ENCODE data around the gene KHNYN. TPM values are rescaled to one million over a fixed set of nuclear protein-coding genes. Genes with fewer than 3 reads are reported as not detected.

The KHNYN gene
- total and polyA plus RNA-seq, 2 of the 8 experiments (the other 6 are each of a cell fraction or from before 2014, with no cell fraction given): 7.6 to 22.3 TPM

DNA sequence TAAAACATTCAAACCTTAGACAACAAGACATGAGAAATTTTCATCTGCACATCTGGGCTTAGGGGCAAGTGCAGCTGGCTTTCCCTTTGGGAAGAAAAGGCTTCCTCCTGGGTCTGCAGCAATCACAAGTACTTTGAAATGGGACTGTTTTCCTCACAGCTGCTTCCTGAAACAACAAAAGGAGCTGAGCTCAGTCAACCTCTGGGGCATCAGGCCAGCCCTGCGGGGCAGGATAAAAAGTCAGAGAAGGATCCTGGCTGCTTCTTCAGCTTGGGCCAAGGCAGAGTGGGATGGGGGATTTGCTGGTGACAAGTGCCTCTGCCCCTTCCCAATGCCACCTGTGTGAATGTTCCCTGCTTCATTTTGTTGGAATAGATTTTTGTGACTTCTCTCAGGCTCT, 29.0 kb downstream of the KHNYN start:
- WGBS, 2 experiments (ENCODE audit: extremely low coverage in 1 of 2, insufficient coverage in 1 of 2, insufficient read length in 1 of 2, insufficient replicate concordance in 2 of 2, low coverage in 1 of 2, low lambda C conversion rate in 2 of 2, missing lambda C conversion rate in 1 of 2): 68% methylated on average over 1 of the region's 1 CpG; no CpG with 5 or more reads in 1 of the 2 experiments

More for the DNA sequence above, 29.0 kb downstream of the KHNYN start:
- Histone ChIP-seq H3K4me2 (ENCODE audit: insufficient read depth in 1 of 2, low read depth in 2 of 2, low read length in 2 of 2) (no peak overlapping the region), H4K8ac (ENCODE audit: extremely low read depth, insufficient read depth, low read length) (no peak overlapping the region), H3K9me3 (ENCODE audit: insufficient read depth in 2 of 2, low read depth in 1 of 2, low read length in 1 of 2) (0 out of 4 replicates have a peak, but pooled peaks cover 0 to 4% of the 10 kb centered on the region in 2 experiments), H4K5ac (ENCODE audit: insufficient read length, low read depth, low read length) (no peak overlapping the region), H2AFZ (ENCODE audit: low read length) (no peak overlapping the region), H4K20me1 (replicated peaks in 1 of 2; ENCODE audit: control insufficient read depth in 1 of 2, insufficient read depth in 2 of 2, low read length in 2 of 2) (no peaks in the 10 kb centered on the region), H3K18ac (ENCODE audit: extremely low read depth, low read length) (no peak overlapping the region), H2BK5ac (ENCODE audit: low read depth, low read length) (no peak overlapping the region), H3K56ac (replicated peaks; ENCODE audit: insufficient read length, low read depth, low read length) (no peak overlapping the region), H2BK20ac (ENCODE audit: low read length) (no peak overlapping the region), H3K36me3 (ENCODE audit: control insufficient read depth in 2 of 4, insufficient read depth in 4 of 4, low read length in 3 of 4) (no peaks in the 10 kb centered on the region), H2BK12ac (ENCODE audit: low read depth, low read length) (no peak overlapping the region), H3K4me3 (ENCODE audit: extremely low read depth in 1 of 4, insufficient read depth in 2 of 4, low read depth in 3 of 4, low read length in 4 of 4) (no peak overlapping the region), H3K14ac (ENCODE audit: insufficient read length) (no peak overlapping the region), H3K4ac (replicated peaks; ENCODE audit: insufficient read length, low read depth, low read length) (no peak overlapping the region), H3K27ac (ENCODE audit: low read depth, low read length) (no peak overlapping the region), H3K27me3 (replicated peaks in 1 of 4; ENCODE audit: control insufficient read depth in 3 of 4, extremely low read depth in 1 of 4, insufficient read depth in 3 of 4, low read length in 3 of 4) (no peaks in the 10 kb centered on the region), H3K79me2 (ENCODE audit: control insufficient read depth in 1 of 2, insufficient read depth in 2 of 2, low read length in 2 of 2) (no peaks in the 10 kb centered on the region), H3K4me1 (replicated peaks in 1 of 4; ENCODE audit: control insufficient read depth in 3 of 4, insufficient read depth in 4 of 4, low read length in 3 of 4) (no peaks in the 10 kb centered on the region), H3K9ac (replicated peaks in 1 of 4; ENCODE audit: extremely low read depth in 1 of 4, low read depth in 3 of 4, low read length in 3 of 4) (no peak overlapping the region), H2AK5ac (ENCODE audit: low read depth, low read length) (no peak overlapping the region), H3K23me2 (ENCODE audit: low read depth, low read length) (no peaks in the 10 kb centered on the region), H3K23ac (ENCODE audit: insufficient read length) (no peak overlapping the region), H4K91ac (replicated peaks; ENCODE audit: insufficient read length, low read length) (no peak overlapping the region), H2BK15ac (ENCODE audit: low read length) (no peak overlapping the region), H3K79me1 (ENCODE audit: low read depth, low read length) (no peaks in the 10 kb centered on the region), H2BK120ac (replicated peaks; ENCODE audit: low read depth, low read length) (no peak overlapping the region)
- FAIRE-seq (no peak), DNase-seq (ENCODE audit: low read depth in 1 of 2, low spot score in 2 of 2) (no peak)
- ChIA-PET CTCF (ENCODE audit: partially characterized antibody) (interaction anchor here (0.9 to 2.2 kb wide), 3 partner anchors 22 to 583 kb away, joined by 3 to 6 read pairs (median 5); no protein-coding TSS in a partner anchor), POLR2A (ENCODE audit: partially characterized antibody) (no interaction called here)
- TF ChIP-seq TAF7 (optimal IDR thresholded peaks at IDR 0.05; ENCODE audit: borderline replicate concordance, low read depth, low read length) (no peak), POLR2AphosphoS5 (IDR thresholded peaks at IDR 0.05; ENCODE audit: low read depth, low read length) (no peak), CBX8 (IDR thresholded peaks at IDR 0.05; ENCODE audit: borderline replicate concordance, low read depth, low read length) (no peak), ZNF274 (IDR thresholded peaks at IDR 0.05; ENCODE audit: borderline replicate concordance, extremely low read depth, low read length) (no peak), HDAC2 (IDR thresholded peaks at IDR 0.05; ENCODE audit: borderline replicate concordance in 1 of 2, low read depth in 2 of 2, low read length in 2 of 2) (no peak)
